Suppressor macrophage treated with lipopolysaccharide for 4 hours (primary cell): ENCODE measurements around the gene IQCE.
"Not testable (repeated sequence)": the region's sequence is repeated elsewhere in the genome, so short reads cannot be mapped to it uniquely, and the experiment has no call there.

Experiments
- DNase-seq: peaks from one replicate; pipeline ENCODE4 v3.0.0-alpha.2; 2020

IQCE gene

DNA sequence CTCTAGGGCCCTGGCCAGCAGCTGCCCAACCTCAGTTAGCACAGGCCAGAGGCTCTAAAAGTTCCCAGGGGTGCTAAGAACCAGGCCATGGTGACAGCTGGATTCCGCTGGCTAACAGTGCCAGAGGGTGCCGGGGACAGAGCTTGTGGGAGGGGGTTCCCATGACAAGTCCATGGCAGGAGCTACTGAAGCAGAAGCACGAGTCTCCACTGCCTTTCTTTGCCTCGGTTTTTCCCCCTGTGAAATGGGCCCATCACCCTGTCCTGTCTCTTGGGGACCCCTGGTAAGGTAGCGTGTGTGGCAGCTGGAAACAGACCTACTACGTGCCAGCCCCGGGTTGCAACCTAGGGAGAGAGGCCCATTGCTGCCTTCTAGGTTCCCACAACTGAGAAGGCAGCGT, 26.0 kb upstream of the IQCE start:
- not testable (repeated sequence) for DNase-seq

DNA sequence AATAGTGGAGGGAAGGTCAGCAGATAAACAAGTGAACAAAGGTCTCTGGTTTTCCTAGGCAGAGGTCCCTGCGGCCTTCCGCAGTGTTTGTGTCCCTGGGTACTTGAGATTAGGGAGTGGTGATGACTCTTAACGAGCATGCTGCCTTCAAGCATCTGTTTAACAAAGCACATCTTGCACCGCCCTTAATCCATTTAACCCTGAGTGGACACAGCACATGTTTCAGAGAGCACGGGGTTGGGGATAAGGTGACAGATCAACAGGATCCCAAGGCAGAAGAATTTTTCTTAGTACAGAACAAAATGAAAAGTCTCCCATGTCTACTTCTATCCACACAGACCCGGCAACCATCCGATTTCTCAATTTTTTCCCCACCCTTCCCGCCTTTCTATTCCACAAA, 25.2 kb upstream of the IQCE start:
- not testable (repeated sequence) for DNase-seq

DNA sequence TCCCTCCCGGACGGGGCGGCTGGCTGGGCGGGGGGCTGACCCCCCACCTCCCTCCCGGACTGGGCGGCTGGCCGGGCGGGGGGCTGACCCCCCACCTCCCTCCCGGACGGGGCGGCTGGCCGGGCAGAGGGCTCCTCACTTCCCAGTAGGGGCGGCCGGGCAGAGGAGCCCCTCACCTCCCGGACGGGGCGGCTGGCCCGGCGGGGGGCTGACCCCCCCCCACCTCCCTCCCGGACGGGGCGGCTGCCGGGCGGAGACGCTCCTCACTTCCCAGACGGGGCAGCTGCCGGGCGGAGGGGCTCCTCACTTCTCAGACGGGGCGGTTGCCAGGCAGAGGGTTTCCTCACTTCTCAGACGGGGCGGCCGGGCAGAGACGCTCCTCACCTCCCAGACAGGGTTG, 24.6 kb upstream of the IQCE start:
- not testable (repeated sequence) for DNase-seq

DNA sequence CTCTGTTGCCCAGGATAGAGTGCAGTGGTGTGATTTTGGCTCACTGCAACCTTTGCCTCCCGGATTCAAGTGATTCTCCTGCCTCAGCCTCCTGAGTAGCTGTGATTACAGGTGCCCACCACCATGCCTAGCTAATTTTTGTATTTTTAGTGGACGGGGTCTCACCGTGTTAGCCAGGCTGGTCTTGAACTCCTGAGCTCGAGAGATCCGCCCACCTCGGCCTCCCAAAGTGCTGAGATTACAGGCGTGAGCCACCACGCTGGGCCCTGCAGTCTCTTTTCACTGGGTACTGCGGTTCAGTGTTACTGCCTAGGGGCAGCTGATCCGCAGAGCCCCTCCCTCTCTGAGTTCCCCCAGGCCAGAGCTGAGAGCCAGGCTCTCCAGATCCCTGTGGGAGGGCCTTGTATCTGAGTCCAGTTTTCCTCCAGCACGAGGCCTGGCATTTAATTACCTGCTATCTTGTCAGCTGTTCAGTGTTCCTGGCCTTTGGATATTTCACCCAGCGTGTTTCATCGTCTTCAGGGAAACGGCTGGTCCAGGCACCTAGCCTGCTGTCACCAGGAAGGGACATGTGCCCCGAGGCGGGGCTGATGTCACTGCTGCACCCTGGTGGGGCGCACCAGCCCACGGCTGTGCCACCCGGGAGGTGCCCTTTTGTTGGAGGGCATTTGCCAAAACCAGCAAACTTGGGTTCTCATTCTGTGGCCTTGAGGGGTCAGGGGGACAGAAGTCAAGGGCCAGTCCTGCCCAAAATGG, 22.7 kb upstream of the IQCE start:
- not testable (repeated sequence) for DNase-seq

DNA sequence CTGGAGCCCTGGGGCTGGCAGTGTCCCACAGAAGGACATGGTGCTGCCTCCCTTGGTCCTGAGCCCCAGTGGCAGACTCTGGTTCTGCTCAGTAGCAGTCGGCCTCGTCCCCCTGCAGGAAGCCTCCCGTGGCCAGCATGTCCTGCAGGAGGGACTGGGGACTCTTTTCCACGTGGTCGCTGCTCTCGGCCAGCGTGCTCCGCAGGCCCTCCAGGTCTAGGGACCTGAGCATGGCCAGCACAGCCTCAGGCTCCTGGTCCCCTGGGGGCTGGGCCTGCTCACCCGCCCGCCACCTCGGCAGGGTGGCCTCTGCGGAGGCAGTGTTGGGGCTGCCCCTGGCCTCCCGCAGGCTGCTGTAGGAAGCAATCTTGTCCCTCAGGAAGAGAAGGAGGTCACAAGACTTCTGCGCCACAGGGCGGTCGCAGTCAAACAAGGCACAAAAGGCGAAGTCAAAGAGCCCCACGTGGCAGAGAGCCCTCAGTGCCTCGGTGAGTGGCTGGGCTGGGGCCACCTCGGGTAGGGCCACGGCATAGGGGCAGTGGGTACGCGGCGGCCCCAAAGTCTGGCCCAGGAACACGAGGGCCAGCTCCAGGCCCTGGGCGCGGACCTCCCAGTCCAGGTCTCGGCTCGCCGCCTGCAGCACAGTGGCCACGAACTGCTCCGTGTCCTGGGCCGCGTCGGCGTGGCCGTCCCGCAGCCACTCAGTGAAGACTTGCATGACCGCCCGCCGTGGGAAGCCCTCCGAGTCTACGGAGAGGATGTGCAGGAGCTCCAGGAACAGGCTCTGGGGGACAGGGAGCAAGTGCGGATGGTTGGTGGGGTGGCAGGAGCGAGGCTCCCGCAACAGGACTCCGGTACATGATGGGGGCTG, 20.6 kb upstream of the IQCE start:
- DNase-seq: no peak

DNA sequence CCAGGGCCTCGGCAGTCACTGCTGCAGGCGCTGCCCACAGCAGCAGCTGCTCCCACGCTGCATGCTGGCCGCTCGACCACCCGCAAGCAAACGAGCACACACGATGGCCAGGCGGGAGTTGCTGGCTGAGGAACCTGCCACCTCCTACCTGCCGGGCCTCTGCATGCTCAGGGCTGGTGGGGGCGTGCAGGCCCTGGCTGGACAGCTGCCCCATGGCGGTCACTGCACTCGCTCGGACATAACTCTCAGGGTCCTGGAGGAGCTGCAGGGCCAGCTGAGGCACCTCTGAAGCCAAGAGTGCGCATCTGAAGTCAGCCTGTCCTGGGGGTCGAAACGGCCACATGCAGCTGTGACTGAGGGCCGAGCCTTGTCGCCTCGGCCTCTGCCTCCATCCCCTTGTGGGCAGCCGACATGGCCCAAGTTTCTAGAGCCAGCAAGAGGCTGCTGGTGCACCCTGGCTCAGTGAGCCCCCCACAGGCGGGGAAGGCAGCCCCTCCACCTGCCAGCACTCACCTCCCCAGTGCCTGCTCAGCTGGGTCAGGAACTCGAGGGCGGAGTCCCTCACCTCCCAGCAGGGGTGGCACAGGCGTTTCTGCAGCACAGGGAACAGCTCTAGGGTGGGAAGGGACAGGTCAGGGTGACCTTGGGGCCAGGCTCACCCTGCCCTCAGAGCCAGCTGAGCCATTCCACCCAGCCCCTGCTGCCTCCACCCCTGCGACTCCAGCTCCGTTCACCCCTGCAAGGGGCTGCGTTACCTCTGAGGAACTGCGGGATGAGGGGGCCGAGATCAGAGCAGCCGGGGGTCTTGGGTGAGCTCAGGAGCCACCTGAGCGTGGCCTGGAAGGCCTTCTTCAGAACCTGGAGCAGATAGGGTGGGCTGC, 19.5 kb upstream of the IQCE start:
- DNase-seq: no peak

DNA sequence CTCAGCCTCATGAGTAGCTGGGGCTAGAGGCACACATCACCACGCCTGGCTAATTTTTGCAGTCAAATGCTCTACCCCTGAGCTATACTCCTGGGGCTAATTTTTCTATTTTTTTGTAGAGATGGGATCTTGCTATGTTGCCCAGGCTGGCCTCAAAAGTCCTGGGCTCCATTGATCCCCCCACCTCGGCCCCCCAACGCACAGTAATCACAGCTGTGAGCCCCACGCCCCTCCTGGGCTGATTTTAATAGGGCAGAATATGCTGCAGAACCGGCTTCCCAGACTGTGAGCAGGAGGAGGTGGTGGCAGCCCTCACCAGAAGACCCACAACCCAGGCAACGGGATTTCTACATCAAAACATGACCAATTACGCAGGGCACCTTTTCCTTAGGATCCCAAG, 18.6 kb upstream of the IQCE start:
- DNase-seq: no peak

DNA sequence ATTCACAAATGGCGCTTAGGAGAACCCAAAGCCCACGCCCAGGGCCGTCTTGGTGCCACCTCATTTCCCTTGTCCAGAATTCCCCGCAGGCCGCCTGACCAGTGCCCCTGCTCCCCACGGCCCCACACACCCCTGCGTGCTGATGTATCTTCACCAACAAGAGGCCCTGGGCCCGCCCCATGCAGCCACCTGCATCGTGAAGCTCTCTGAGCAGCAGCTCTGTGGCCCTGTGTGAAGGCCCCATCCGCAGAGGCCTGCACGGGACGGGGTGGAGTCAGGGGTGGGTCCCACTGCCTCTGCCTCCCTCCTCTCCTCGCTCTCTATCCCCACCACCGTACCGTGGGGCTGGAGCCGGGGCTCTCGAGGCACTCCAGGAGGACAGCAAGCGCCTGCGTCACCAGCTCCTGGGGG, 18.1 kb upstream of the IQCE start:
- DNase-seq: no peak

DNA sequence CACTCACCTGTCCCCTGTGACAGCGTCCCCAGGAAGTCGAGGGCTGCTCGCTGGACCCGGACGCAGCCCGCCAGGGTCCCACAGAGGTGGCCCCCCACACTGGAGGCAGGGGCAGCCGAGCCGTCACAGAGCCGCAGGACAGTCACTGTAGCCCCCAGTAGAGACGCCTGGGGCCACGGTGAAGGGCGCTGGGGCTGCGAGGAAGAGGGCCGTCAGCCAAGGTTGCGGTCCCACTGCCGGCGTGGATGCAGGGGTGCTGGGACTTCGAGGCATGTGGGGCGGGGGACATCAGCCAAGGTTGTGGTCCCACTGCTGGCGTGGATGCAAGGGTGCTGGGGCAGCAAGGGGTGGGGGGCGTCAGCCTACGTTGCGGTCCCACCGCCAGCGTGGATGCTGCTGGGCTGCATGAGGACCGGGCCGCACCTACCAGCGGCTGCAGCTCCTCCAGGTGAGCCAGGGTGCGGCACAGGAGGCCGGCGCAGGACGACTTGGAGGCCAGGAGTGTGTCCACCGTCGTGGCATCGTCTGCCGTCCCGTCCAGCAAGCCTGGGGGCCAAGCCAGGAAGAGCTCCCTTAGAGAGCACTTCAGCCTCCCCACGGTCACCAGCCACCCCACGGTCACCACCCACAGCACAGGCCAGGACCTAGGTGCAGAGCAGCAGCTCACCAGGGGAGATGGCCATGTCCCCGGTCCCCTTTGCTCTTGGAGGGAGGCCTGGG, 17.3 kb upstream of the IQCE start:
- no peak for DNase-seq

DNA sequence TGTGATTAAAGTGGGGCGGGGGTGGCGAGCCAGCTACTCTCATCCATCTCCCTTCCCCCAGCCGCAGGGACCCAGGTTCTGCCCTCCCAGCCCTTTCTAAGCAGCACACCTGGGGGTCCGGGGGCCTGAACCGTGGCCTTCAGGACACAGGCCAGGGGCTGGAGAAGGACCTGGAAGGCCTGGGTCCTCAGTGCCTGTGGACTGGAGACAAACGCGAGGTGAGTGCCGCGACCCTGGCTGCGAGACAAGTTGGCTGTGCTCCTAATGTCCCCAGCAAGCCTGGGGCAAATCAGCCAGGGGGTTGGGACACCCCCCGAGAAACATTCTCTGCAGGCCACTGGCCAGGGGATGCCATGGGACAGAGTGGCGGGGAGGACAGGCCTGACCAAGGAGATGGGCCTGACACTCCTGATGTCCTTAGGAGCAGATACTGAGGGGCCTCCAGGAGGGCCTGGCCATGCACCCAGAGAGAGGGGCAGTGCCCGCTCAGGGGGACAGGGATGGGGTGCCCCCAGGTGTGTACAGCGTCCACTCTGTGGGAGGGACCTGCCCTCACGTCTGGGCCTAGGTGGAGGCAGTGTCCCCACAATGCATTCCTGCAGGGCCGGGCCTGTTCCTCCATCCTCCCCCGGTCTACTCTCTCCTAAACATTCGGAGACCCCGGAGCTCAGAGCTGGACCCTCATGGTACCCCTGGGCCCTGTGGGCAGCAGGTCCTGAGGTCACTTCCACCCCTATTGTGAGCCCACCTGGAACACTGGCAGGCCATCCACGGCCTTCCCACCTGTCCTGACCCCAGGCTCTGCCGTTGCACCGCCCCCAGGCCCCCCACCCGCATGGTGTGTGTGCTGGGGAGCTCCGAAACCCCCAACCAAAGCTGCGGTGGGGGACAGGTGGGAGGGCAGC, 16.5 kb upstream of the IQCE start:
- no peak for DNase-seq

DNA sequence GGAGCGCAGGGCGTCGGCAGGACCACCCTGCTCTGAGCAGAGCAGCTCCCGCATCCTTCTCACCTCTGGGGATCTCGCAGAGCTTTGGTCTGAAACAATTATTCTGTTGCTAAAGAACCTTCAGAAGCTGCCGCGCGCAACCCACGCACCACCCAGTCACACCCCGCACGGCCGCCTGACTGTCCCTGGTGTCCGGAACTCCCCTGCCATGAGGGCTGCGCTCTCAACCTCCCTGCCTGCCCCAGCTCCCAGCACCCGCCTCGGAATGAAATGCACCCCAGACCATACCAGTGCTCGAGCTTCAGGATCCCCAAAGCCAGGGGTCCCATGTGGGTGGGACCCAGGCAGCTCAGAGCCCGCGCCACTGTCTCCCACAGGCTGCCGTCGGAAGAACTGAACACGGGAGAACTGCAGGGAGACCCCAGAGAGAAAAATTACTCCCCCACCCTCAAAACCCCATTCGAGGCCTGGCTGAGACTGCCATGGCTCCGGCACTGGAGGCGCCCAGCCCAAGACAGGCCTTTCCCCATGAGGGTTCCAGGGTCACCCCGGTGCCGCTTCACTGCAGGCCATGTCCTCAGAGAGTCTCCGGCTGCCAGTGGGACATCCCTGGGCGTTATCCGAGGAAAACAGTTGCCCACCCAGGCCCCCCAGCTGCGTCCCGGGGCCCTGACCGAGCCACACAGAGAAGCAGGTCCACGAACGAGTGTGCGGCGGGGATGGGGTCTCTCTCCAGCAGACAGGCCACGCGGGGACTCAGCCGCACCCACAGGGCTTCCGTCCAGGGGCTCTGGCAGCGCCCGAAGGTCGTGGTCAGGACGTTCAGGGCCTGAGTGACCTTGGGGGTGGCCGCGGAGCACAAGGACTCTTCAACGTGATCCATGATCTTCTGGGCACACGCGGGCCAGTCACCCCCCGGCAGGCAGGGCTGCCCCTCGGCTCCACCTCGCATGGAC, 15.6 kb upstream of the IQCE start:
- DNase-seq: no peak

DNA sequence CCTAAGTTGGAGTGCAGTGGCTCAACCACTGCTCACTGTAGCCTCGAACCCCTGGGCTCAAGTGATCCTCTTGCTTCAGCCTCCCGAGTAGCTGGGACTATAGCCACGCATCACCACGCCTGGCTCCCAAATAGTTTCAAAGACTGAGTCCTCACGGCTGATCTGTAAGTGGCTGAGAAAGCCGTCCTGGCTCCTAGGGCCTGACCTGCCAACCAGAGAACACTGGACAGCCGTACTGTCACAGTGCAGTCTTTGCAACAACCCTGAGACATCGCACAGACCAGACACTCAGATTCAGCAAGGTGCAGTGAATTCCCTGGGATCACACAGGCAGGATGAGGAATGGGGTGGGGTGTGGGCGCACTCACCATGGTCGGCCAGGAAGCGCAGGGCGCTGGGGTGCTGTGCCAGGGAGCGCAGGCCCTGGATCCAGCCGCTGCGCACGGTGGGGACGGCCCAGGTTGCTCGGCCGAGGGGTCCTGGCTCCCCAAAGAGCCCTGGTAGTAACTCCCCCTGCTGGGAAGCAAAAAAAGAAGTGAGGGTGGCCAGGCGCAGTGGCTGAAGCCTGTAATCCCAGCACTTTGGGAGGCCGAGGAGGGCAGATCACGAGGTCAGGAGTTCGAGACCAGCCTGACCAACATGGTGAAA, 14.1 kb upstream of the IQCE start:
- DNase-seq: no peak

DNA sequence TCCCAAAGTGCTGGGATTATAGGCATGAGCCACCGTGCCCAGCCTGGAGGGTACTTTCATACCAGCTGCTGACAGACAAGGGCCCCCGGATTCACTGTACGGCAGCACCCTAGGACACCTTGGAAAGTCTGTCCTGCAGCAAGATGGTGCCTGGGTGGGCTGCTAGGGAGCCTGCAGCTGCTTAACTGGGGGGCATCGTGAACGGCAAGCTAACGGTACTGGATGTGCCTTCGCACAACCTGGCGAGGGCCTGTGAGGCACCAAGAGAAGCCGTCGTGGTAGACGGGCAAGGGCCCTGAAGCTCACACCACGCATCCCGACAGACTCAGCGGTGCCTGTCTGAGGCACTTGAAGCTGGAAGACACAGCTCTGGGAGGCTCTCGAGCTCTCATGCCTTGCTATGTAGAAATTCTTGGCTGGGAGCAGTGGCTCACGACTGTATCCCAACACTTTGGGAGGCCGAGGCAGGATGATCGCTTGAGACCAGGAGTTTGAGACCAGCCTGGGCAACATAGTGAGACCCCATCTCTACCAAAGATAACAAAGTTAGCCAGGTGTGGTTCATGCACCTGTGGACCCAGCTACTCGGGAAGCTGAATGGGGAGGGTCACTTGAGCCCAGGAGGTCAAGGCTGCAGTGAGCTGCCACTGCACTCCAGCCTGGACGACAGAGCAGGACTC, 12.9 kb upstream of the IQCE start:
- no peak for DNase-seq

DNA sequence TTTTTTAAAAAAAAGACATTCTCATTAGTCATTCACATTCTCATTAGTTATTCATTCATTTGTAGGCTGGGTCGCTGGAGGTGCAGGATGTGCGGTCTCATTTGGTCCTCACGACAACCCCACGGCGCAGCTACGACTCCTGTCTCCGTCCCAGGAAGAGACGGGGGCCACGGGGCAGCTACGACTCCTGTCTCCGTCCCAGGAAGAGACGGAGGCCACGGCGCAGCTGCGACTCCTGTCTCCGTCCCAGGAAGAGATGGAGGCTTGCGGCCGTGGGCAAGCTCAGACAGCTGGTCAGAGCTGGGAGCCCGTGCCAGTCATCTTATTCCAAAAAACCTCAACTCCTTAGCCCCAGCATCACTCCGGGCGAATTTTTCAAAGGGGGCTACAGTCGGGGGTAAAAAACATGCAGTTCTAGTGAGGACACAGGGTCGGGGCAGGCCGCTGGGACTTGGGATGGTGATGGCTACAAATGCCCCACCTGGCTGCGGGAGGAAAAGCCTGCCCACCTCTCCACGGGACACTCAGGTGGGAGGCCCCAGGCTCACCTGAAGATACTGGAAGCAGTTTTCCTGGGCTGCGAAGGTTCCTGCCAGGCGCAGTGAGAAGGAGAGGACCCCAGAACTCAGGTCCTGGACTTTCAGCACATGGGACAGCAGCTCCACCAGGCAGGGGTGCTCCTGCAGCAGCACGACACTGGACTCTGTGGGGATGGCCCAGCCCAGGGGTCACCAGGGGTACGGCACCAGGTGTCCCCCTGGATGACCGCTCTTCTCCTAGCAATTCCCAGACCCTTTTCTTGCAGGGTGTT, 11.8 kb upstream of the IQCE start:
- no peak for DNase-seq

DNA sequence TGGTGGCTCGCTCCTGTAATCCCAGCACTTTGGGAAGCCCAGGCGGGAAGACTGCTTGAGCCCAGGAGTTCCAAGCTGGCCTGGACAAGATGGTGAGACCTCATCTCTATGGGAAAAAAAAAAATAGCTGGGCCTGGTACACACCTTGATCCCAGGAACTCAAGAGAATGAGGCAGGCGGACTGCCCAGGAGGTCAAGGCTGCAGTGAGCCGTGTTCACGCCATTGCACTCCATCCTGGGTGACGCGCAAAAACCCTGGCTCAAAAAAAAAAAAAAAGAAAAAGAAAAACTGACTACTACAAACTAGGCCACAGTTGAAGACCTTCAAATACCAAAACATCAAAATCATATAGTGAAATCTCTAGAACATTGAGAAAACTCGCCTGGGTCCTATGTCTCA, 7.4 kb upstream of the IQCE start:
- no peak for DNase-seq

DNA sequence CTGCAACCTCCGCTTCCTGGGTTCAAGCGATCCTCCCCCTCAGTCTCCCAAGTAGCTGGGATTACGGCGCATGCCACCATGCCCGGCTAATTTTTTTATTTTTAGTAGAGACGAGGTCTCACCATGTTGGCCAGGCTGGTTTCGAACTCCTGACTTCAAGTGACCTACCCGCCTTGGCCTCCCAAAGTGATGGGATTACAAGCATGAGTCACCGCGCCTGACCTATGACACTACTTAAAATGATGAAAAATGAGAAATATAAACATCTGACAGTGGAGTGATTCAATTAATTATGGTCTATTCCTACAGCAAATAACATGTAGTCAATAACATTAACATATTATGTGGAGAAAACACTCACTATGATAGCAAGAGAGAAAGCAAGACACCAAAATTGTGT, 5.7 kb upstream of the IQCE start:
- DNase-seq: no peak

DNA sequence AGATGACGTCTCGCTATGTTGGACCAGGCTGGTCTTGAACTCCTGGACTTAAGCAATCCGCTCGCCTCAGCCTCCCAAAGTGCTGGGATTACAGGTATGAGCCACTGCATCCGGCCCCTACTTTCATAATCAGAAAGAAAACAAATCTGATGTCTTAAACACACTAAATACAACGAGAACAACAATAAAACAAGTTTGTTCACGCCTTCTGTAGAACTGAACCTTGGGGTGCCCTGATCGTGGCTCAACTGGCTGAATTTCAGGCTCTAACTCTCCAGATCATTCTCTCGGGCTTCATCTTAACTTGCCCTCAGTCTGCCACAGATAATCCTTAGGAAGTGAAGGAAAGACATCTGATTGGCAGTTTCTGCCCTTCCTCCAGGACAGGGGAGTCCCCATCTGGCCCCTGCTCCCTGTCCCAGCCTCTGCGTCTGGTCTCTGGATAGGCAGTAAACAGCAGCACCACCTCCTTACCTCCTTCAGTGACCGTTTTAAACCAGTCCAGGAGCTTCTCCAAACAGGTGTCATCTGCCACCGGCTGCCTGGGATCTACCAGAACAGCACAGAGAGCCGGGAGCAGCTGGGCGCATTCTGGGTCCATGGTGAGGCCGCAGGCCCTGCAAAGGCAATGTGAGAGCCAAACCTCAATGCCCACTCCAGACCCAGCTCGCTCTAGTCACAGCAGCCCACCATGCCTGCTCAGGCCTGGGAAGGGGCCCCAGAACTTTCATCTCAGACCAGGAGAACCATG, 4.8 kb upstream of the IQCE start:
- DNase-seq: no peak
